DMS 273 (cell line): ENCODE data around the gene LPP.

Experiments
- DNase-seq: peaks from one replicate; lab custom pipeline; 2025; ENCODE audit not compliant: unreplicated experiment; lab: John Stamatoyannopoulos, UW

The LPP gene

GRCh38 chr3:188134856-188135255, 19.1 kb upstream of the LPP start:
- no peak for DNase-seq

DNA sequence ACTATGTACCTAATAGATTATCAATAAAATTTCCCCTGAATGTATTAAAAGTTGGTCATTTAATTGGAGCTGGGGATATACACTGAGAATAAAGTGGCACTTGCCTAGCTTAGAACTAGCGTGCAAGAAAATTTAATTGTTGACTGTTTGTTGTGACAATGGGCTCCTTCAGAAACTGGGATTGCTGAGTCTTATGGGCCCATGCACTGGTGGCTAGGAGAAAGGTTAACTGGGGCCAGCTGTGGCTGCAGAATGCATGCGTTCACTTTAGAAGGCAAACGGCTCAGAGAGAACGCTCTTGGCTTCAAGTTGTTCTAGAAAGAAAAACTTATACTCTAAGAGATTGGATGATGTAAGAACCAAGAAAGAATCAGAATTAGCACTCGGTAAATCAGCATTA, 18.7 kb upstream of the LPP start:
- no peak for DNase-seq

- no peak for DNase-seq
Observed at GRCh38 chr3:188137051-188137450, 16.9 kb upstream of the LPP start.

- DNase-seq, result no peak
Observed at GRCh38 chr3:188139466-188139865, 14.5 kb upstream of the LPP start.

DNA sequence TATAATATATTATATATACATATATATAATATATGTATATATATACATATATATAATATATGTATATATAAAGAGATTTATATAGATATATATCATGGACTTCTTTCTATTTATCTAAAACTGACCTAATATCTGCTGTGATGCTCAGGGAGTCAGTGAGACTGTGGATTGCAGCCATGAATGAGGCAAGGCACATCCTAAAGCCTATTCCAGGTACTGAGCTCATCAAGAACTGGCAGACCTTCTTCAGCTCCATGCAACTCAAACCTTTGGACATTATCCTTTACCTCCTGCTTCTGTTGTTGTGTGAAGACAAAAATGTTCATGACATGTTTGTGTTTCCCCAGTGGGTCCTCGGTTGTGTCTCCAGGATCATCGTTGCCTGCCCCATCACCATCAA, 7.7 kb upstream of the LPP start:
- DNase-seq, result no peak

GRCh38 chr3:188147782-188148181, 6.2 kb upstream of the LPP start:
- DNase-seq, result no peak

DNA sequence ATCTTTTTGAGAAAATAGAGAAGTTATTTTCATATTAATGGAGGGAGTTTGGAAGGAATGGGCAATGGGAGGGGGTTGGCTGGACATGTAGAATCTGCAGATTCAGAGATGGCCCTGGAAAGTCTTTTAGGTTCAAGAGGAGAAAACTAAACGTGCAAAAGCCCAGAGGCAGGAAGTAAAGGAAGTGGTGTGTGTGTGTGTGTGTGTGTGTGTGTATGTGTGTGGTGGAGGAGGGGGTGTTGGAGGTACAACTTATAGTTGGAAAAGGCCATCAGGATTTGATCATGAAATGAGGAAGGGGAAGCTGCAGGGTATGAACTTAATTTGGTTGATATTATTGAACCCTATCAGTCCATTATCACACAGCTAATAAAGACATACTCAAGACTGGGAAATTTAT, 5.6 kb upstream of the LPP start:
- no peak for DNase-seq

DNA sequence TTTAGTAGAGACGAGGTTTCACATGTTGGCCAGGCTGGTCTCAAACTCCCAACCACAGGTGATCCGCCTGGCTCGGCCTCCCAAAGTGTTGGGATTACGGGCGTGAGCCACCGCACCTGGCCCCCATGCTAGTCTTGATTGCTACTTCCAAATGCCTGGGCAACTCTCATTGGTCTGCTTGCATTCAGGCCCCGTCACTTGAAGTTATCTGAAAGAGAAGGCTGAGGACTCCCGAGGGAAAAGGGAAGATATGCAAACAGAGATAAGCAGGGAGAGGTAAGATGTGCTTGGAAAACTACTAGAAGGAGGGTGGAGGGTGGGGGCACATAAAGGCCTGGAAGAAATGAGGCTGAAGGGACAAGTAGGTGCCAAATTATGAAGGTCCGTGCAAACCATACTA, 4.4 kb upstream of the LPP start:
- DNase-seq, result peak; percentile 33

GRCh38 chr3:188150982-188151381, 3.0 kb upstream of the LPP start:
- DNase-seq, result no peak

DNA sequence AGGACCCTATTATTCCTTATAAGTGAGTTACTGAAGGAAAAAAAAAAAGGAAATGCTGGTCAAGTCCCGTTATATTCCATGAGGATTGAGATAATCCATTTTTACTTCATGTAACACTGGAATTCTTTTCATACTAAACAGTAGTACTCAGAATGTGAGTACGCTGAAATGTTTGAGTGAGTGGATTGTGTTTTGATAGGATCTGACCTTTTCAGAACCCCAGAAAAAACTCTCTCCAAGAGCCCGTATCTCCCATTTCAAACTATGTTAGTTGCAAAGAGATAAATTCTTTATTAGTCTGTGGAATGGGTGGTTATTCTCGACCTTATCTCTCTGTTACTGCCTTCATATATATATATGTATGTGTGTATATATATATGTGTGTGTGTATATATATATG, 2.5 kb upstream of the LPP start:
- DNase-seq, result no peak

- peak; percentile 75 for DNase-seq
Observed at GRCh38 chr3:188152660-188153436, 1.1 kb upstream of the LPP start.

- peak; percentile 92 for DNase-seq
Observed at GRCh38 chr3:188153437-188154013, 432 bp upstream of the LPP start.

DNA sequence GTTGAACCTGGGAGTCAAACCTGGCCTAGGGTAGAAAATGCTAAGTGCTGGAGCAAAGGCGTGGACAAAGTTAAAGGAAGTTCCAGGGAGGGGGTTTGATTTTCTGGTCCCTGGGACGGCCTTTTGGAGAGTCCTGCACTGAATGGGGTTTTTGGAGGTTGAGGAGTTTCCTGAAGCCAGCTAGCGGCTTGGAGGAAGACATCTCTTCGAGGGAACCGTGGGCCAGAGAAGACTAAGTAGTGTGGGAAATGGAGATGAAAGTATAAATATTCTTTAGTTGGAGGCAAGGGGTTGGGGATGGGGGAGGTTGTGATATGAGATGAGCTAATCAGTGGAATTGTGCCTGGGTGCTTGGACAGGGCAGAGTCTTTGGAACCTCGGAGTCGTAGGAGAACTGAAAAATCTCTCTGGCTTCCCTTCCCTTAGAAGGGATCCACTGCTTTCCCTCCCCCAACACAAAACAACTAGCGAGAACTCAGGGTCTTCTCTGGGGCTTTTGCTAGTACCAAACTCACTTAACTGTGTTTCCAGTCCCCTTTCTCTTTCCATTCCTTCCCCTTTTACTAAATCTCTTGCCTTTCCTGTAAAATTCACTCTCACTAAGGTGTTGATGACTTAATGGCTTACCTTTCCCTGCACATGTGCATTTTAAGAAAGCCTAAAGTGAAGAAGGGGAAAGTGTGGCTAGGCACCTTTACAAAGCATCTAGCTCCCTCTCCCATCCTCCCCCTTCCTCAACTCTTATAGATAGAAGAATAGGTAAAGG, 1.0 kb downstream of the LPP start:
- DNase-seq, result no peak

GRCh38 chr3:188156056-188156455, 2.1 kb downstream of the LPP start:
- DNase-seq, result no peak

- no peak for DNase-seq
Observed at GRCh38 chr3:188157407-188157806, 3.5 kb downstream of the LPP start.

- DNase-seq, result no peak
Observed at GRCh38 chr3:188157971-188158370, 4.0 kb downstream of the LPP start.

- DNase-seq, result no peak
Observed at GRCh38 chr3:188158731-188159310, 4.9 kb downstream of the LPP start.

- DNase-seq, result no peak
Observed at GRCh38 chr3:188160751-188161150, 6.8 kb downstream of the LPP start.

- no peak for DNase-seq
Observed at GRCh38 chr3:188164248-188164687, 10.3 kb downstream of the LPP start.

DNA sequence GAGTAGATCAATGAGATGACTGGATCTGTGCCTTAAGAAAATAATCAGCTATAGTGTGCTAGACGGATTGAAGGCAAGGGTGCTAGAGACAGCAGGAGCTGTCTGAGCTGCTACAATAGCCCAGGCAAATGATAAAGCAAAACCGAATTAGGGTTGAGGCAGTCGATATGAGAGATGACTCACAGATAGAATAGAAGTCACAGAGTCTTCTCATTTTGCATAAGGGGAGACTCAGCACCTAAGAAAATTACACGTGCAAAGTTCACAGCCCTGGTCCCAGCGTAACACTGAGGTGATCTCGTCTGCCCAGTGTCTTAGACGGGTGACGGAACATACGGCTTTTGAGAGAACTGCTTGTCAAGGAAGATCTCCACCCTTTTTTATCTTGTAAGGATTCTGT, 11.6 kb downstream of the LPP start:
- no peak for DNase-seq

GRCh38 chr3:188166441-188166840, 12.5 kb downstream of the LPP start:
- DNase-seq, result no peak

DNA sequence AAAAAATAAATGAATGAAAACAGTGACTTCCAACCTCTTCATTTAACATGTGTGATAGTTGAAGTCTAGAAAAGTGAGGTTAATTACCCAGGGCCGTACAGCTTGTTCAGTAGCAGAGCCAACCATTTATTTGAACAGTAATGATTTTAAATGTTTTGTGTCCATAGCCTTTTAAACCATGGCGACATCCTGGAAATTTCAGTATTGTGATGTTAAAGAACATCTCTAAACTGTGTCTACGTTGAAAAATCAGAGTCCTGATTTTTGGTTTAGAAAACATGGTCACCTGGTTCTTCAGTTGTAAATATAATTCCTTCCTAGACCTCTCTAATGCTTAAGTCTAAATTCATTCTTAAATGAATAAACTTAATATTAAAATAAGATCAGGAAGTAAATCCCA, 14.2 kb downstream of the LPP start:
- DNase-seq, result no peak
